Ovary (tissue), 9 donors: Measurements from ENCODE around the gene AIG1. TPM values are rescaled to one million over a fixed set of nuclear protein-coding genes. Genes with fewer than 3 reads are reported as not detected.

Experiments
- DNase-seq, 5 donors: peaks; one replicate each; pipeline ENCODE4 v3.0.0-alpha.2; 2019 to 2020
- H3K27ac ChIP-seq, 2 donors: fragments of 200-600 bp; one replicate each; pipeline versions ENCODE4 v1.5.1 to v1.8.0; 2019 to 2022
- H3K27me3 ChIP-seq: fragments of 200-600 bp; one replicate; pipeline ENCODE4 v1.8.0; 2022
- H3K36me3 ChIP-seq: fragments of 200-600 bp; sonication (generic); one replicate; pipeline ENCODE4 v1.5.1; 2019
- H3K4me1 ChIP-seq: one replicate; pipeline ENCODE4 v1.8.1; 2013; ENCODE audit warnings: mild to moderate bottlenecking, moderate library complexity; ENCODE audit not compliant: insufficient read depth
- H3K4me3 ChIP-seq: fragments of 200-600 bp; sonication (generic); one replicate; pipeline ENCODE4 v1.5.1; 2017
- H3K9me3 ChIP-seq, 2 donors: fragments of 200-600 bp in 1 of 2; sonication (generic) in 1 of 2; one replicate each; pipeline versions ENCODE4 v1.5.1 to v1.8.1; 2013 to 2019; ENCODE audit warnings: mild to moderate bottlenecking in 1 of 2, moderate library complexity in 1 of 2
- EP300 ChIP-seq: sonication (generic); formaldehyde crosslinking; IDR thresholded peaks from one replicate; pipeline ENCODE4 v1.6.1; 2017; ENCODE audit warnings: antibody characterized with exemption
- POLR2A ChIP-seq: fragments of 450-650 bp; IDR thresholded peaks from one replicate; pipeline ENCODE4 v1.6.1; 2017; ENCODE audit warnings: antibody characterized with exemption, mild to moderate bottlenecking, moderate library complexity
- WGBS, 3 donors: extraction: QIAGEN DNeasy Blood & Tissue Kit in 1 of 3; methylation state at CpG; one replicate each; pipeline versions ENCODE4 v1.1.5 to v1.1.7; 2013 to 2017; 5-methylcytosine and 5-hydroxymethylcytosine counted together
- intact Hi-C, 4 donors: fragments of 100-400 bp; cut with DNase I; formaldehyde crosslinking; loops; one replicate each; pipeline versions ENCODE4 v1.11.0 to v1.15.1; 2022 to 2023
- polyA plus RNA-seq, 2 donors: library from polyadenylated mRNA; stranded (reverse); fragments of 200-250 nt in 1 of 2; fragments of 350-450 nt in 1 of 2; fragmentation: Illumina TruSeq in 1 of 2; extraction: RNeasy Lipid Tissue Mini Kit (QIAGEN cat#74804) in 1 of 2; gene quantifications; one replicate each; pipeline ENCODE4 v1.2.3, GENCODE V29; 2013 to 2014
- total RNA-seq, 7 donors: library from RNA; depleted of rRNA in 2 of 7; stranded (reverse); fragments of >200 nt in 2 of 7; fragmentation: NEBNext Ultra II Directional in 3 of 7; extraction: Animal tissue kit (Norgen Biotek cat#: 25700) in 3 of 7; gene quantifications; one replicate each; pipeline versions ENCODE4 v1.1.0 to v1.2.4, GENCODE V29; 2016 to 2023
- TF ChIP-seq, protein P1 (sequence below), 3 donors: fragments of 450-650 bp in 2 of 3; fragments of 200-600 bp in 1 of 3; IDR thresholded peaks; one replicate each; pipeline versions ENCODE4 v1.5.1 to v1.8.0; 2016 to 2022; ENCODE audit warnings: antibody characterized with exemption in 3 of 3, mild to moderate bottlenecking in 1 of 3
- donor health status: DM: no; HTN: no; CAD: no; lungs with moderate emphysema.
- donor health status: DM: no; HTN: no; CAD: no.
- donor health status: Bipolar disorder and iron deficiency.
- donor health status: DM: yes; HTN: yes; CAD: no.
- donor health status: DM: no; HTN: no; CAD: no.
- donor health status: DM: yes; HTN: yes; CAD: no.

AIG1 gene
- total and polyA plus RNA-seq, 9 donors: 27.8 to 91.0 (median 37.3) TPM

- intact Hi-C loops: no loop called here
- Histone ChIP-seq H3K27ac (no peak overlapping the region), H3K36me3 (no peaks in the 10 kb centered on the region), H3K4me1 (no peaks in the 10 kb centered on the region), H3K9me3 (no peaks in the 10 kb centered on the region), H3K4me3 (no peak overlapping the region), H3K27me3 (no peaks in the 10 kb centered on the region)
- 92 to 98% (median 96%) methylated on average over 2 of the region's 2 CpGs for WGBS, 3 donors
- no peak for TF ChIP-seq POLR2A
- TF ChIP-seq, protein P1, sequence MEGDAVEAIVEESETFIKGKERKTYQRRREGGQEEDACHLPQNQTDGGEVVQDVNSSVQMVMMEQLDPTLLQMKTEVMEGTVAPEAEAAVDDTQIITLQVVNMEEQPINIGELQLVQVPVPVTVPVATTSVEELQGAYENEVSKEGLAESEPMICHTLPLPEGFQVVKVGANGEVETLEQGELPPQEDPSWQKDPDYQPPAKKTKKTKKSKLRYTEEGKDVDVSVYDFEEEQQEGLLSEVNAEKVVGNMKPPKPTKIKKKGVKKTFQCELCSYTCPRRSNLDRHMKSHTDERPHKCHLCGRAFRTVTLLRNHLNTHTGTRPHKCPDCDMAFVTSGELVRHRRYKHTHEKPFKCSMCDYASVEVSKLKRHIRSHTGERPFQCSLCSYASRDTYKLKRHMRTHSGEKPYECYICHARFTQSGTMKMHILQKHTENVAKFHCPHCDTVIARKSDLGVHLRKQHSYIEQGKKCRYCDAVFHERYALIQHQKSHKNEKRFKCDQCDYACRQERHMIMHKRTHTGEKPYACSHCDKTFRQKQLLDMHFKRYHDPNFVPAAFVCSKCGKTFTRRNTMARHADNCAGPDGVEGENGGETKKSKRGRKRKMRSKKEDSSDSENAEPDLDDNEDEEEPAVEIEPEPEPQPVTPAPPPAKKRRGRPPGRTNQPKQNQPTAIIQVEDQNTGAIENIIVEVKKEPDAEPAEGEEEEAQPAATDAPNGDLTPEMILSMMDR (IDR thresholded peaks at IDR 0.05): no peak
- DNase-seq: no peak
Observed at GRCh38 chr6:143141442-143141841, 80.8 kb downstream of the AIG1 start.

DNA sequence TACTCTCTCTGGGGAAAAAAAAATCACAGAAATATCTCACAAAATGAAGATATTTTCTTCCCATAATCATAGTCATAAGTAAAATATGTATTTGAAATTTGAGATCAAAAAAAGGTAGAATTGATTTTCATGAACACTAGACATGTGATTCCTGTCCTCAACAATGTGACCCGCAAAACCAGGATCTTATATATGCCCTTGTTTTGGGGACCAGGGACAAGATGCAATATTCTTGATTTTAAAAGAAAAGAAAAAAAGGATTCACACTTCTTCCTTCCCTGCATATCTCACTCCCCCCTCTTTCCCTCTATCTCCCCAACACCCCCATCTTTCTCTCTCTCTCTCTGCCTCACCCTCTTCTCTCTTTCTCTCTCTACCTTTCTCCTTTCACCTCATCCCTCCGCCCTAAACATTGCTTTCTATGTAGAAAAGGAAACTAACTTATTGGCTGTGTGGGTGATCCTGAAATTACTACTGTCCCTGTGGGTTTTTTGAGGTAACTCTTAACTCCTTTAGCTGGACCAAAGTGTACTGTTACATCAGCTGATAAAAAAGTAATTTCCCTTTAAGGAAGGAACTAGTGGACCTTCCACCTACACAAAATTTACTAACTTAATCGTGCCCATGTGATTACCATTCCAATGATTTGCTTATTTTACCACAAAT lies 85.6 kb downstream of the AIG1 start:
- H3K27ac ChIP-seq: no peak overlapping the region
- TF ChIP-seq POLR2A (no peak), EP300 (no peak)
- TF ChIP-seq, protein P1 (IDR thresholded peaks at IDR 0.05): no peak
- H3K4me1 ChIP-seq: no peaks in the 10 kb centered on the region
- no peaks in the 10 kb centered on the region for H3K27me3 ChIP-seq
- 72 to 78% (median 77%) methylated on average over 3 of the region's 3 CpGs for WGBS, 3 donors
- no peaks in the 10 kb centered on the region for H3K36me3 ChIP-seq
- H3K4me3 ChIP-seq: no peak overlapping the region
- H3K9me3 ChIP-seq: no peaks in the 10 kb centered on the region
- intact Hi-C loops: no loop called here
- no peak for DNase-seq

GRCh38 chr6:143149771-143150170 lies 89.1 kb downstream of the AIG1 start:
- Histone ChIP-seq H3K27ac (no peak overlapping the region), H3K36me3 (no peaks in the 10 kb centered on the region), H3K9me3 (no peaks in the 10 kb centered on the region), H3K4me3 (no peak overlapping the region), H3K27me3 (no peaks in the 10 kb centered on the region), H3K4me1 (no peaks in the 10 kb centered on the region)
- no peak for DNase-seq
- TF ChIP-seq POLR2A: no peak
- no peak for TF ChIP-seq EP300
- TF ChIP-seq, protein P1 (IDR thresholded peaks at IDR 0.05): no peak
- 59 to 92% (median 83%) methylated on average over 2 of the region's 2 CpGs for WGBS, 3 donors
- intact Hi-C loops: no loop called here

DNA sequence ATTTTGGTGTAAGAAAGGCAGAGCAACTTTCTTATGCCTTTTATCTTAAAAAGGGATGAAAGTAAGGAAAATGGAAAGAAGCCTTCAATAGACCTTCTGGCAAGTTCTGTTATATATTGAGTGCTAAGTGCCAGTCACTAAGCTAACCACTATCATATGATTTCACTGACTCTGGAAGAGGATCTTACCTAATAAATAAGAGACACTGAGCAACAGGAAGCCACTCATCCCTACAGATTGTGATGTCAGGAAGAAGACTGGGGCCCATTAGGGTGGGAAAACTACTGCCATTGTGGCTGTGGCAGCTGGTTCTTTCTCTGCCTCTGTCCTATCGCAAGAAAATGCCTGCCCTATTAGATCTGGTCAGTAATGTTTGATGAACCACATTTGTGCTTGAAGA lies 89.6 kb downstream of the AIG1 start:
- 94 to 100% (median 96%) methylated on average over 1 of the region's 1 CpG for WGBS, 3 donors
- Histone ChIP-seq H3K4me1 (no peaks in the 10 kb centered on the region), H3K36me3 (no peaks in the 10 kb centered on the region), H3K9me3 (no peaks in the 10 kb centered on the region), H3K4me3 (no peak overlapping the region), H3K27me3 (no peaks in the 10 kb centered on the region), H3K27ac (no peak overlapping the region)
- DNase-seq: no peak
- intact Hi-C loops: no loop called here
- TF ChIP-seq POLR2A: no peak
- TF ChIP-seq, protein P1 (IDR thresholded peaks at IDR 0.05): no peak
